Measurements from ENCODE around the gene ENPP1. TPM values are rescaled to one million over a fixed set of nuclear protein-coding genes. Genes with fewer than 3 reads are reported as not detected.

The ENPP1 gene
- total and polyA plus RNA-seq, 8 donors = 4.8 to 46.6 (median 18.7) TPM

GRCh38 chr6:131819572-131820124 lies 11.8 kb downstream of the ENPP1 start:
- Histone ChIP-seq H3K9me3 (no peaks in the 10 kb centered on the region), H3K4me1 (peaks cover 10 to 29% (median 14%) of the 10 kb centered on the region in 3 donors), H3K27me3 (no peaks in the 10 kb centered on the region), H3K36me3 (no peaks in the 10 kb centered on the region), H3K27ac (no peak overlapping the region), H3K4me3 (no peak overlapping the region)
- WGBS, 2 donors = 40 to 42% methylated on average over 7 of the region's 7 CpGs
- peak; percentile 56 to 84 (median 76) for ATAC-seq
- FAIRE-seq = no peak
- no peak for TF ChIP-seq CTCF (IDR thresholded peaks at IDR 0.05)
- peak in 1 of 6 donors; percentile 25 for DNase-seq
- intact Hi-C loops (cut with DNase I) = no loop called here

- intact Hi-C loops (cut with DNase I) = no loop called here
- Histone ChIP-seq H3K27me3 (no peaks in the 10 kb centered on the region), H3K4me3 (no peak overlapping the region), H3K27ac (no peak overlapping the region), H3K36me3 (no peaks in the 10 kb centered on the region), H3K4me1 (peaks cover 10 to 28% (median 14%) of the 10 kb centered on the region in 3 donors), H3K9me3 (no peaks in the 10 kb centered on the region)
- no peak for TF ChIP-seq CTCF (IDR thresholded peaks at IDR 0.05)
- DNase-seq (no peak), ATAC-seq (no peak), FAIRE-seq (no peak)
- 65 to 67% methylated on average over 6 of the region's 6 CpGs for WGBS, 2 donors
Measured at GRCh38 chr6:131821010-131821807, 13.4 kb downstream of the ENPP1 start.

GRCh38 chr6:131822119-131822518 lies 14.3 kb downstream of the ENPP1 start:
- Histone ChIP-seq H3K27me3 (no peaks in the 10 kb centered on the region), H3K27ac (peak overlapping the region in 2 of 4 donors; percentile 20 to 28), H3K4me3 (no peak overlapping the region), H3K9me3 (no peaks in the 10 kb centered on the region), H3K4me1 (peaks cover 10 to 23% (median 14%) of the 10 kb centered on the region in 3 donors), H3K36me3 (no peaks in the 10 kb centered on the region)
- ATAC-seq (peak in 2 of 4 donors; percentile 58 to 59), DNase-seq (no peak), FAIRE-seq (peak; percentile 68)
- 25 to 32% methylated on average over 3 of the region's 3 CpGs for WGBS, 2 donors
- intact Hi-C loops (cut with DNase I) = no loop called here
- no peak for TF ChIP-seq CTCF (IDR thresholded peaks at IDR 0.05)

- FAIRE-seq (no peak), DNase-seq (no peak), ATAC-seq (no peak)
- H3K27ac ChIP-seq = no peak overlapping the region
- H3K4me1 ChIP-seq = peaks cover 10 to 23% (median 14%) of the 10 kb centered on the region in 3 donors
- H3K4me3 ChIP-seq = no peak overlapping the region
- no peaks in the 10 kb centered on the region for H3K36me3 ChIP-seq
- H3K27me3 ChIP-seq = no peaks in the 10 kb centered on the region
- intact Hi-C loops (cut with DNase I) = no loop called here
- no peaks in the 10 kb centered on the region for H3K9me3 ChIP-seq
- 62 to 64% methylated on average over 3 of the region's 3 CpGs for WGBS, 2 donors
- TF ChIP-seq CTCF (IDR thresholded peaks at IDR 0.05) = no peak
Measured at GRCh38 chr6:131823276-131823902, 15.6 kb downstream of the ENPP1 start.
